ENCODE measurements around the gene PEF1.

PEF1 gene

GRCh38 chr1:31584869-31585735 lies 59.6 kb downstream of the PEF1 start:
- DNase-seq (ENCODE audit: low read depth in 2 of 2), result no peak

- no peak for DNase-seq (ENCODE audit: low read depth in 2 of 2)
Measured at GRCh38 chr1:31583995-31584868, 60.4 kb downstream of the PEF1 start.

- DNase-seq (ENCODE audit: low read depth in 2 of 2), result no peak
Measured at GRCh38 chr1:31583082-31583994, 61.3 kb downstream of the PEF1 start.

- no peak for DNase-seq (ENCODE audit: low read depth in 2 of 2)
Measured at GRCh38 chr1:31581821-31582810, 62.6 kb downstream of the PEF1 start.

GRCh38 chr1:31580891-31581603 lies 63.6 kb downstream of the PEF1 start:
- no peak for DNase-seq (ENCODE audit: low read depth in 2 of 2)

- DNase-seq (ENCODE audit: low read depth in 2 of 2), result no peak
Measured at GRCh38 chr1:31580513-31580870, 64.2 kb downstream of the PEF1 start.

Data from activated CD4-positive, alpha-beta T cell treated with anti-CD3 and anti-CD28 coated beads for 24 hours (primary cell).